Adrenal gland (tissue), 5 donors: ENCODE data around the gene PIAS4.

Experiments used
- POLR2A ChIP-seq, 2 donors: fragments of 450-650 bp; IDR thresholded peaks; one replicate each; pipeline ENCODE4 v1.6.1; 2017; ENCODE audit warnings: antibody characterized with exemption in 2 of 2, mild to moderate bottlenecking in 2 of 2, moderate library complexity in 1 of 2
- TF ChIP-seq, protein P1 (sequence below), 6 experiments: fragments of 450-650 bp in 4 of 6; fragments of 200-600 bp in 2 of 6; sonication (generic) in 1 of 6; IDR thresholded peaks; 1 replicate in 5 of 6; 2 replicates in 1 of 6; pipeline versions ENCODE4 v1.5.1 to v1.8.0; 2016 to 2021; ENCODE audit warnings: antibody characterized with exemption in 6 of 6, mild to moderate bottlenecking in 2 of 6, moderate library complexity in 1 of 6
- donor health status: DM: no; HTN: no; CAD: no.

GRCh38 chr19:4053423-4054324 lies 46.1 kb downstream of the PIAS4 start:
- TF ChIP-seq, protein P1, sequence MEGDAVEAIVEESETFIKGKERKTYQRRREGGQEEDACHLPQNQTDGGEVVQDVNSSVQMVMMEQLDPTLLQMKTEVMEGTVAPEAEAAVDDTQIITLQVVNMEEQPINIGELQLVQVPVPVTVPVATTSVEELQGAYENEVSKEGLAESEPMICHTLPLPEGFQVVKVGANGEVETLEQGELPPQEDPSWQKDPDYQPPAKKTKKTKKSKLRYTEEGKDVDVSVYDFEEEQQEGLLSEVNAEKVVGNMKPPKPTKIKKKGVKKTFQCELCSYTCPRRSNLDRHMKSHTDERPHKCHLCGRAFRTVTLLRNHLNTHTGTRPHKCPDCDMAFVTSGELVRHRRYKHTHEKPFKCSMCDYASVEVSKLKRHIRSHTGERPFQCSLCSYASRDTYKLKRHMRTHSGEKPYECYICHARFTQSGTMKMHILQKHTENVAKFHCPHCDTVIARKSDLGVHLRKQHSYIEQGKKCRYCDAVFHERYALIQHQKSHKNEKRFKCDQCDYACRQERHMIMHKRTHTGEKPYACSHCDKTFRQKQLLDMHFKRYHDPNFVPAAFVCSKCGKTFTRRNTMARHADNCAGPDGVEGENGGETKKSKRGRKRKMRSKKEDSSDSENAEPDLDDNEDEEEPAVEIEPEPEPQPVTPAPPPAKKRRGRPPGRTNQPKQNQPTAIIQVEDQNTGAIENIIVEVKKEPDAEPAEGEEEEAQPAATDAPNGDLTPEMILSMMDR (IDR thresholded peaks at IDR 0.05), result no peak
- TF ChIP-seq POLR2A (IDR thresholded peaks at IDR 0.05), result no peak
